Measurements from ENCODE around the gene MAML3. TPM values are rescaled to one million over a fixed set of nuclear protein-coding genes. Genes with fewer than 3 reads are reported as not detected.
A peak's percentile ranks its signal among the peaks of the same experiment; 100 is the strongest.

MAML3 gene
- total RNA-seq, 1 experiment from 2014 or later: 2.4 TPM

- peak; percentile 73 for DNase-seq (ENCODE audit: low read depth, low spot score)
- in situ Hi-C loops (cut with HindIII; ENCODE audit: low pct_unique_long_range_greater_than_20kb, low sequenced_read_pairs): no loop called here
Measured at GRCh38 chr4:140012688-140013486, 141.1 kb downstream of the MAML3 start.

GRCh38 chr4:140005699-140006098, 148.3 kb downstream of the MAML3 start:
- in situ Hi-C loops (cut with HindIII; ENCODE audit: low pct_unique_long_range_greater_than_20kb, low sequenced_read_pairs): no loop called here
- DNase-seq (ENCODE audit: low read depth, low spot score): no peak

- in situ Hi-C loops (cut with HindIII; ENCODE audit: low pct_unique_long_range_greater_than_20kb, low sequenced_read_pairs): no loop called here
- no peak for DNase-seq (ENCODE audit: low read depth, low spot score)
Measured at GRCh38 chr4:140004922-140005627, 148.9 kb downstream of the MAML3 start.

GRCh38 chr4:140004549-140004895, 149.5 kb downstream of the MAML3 start:
- in situ Hi-C loops (cut with HindIII; ENCODE audit: low pct_unique_long_range_greater_than_20kb, low sequenced_read_pairs): no loop called here
- no peak for DNase-seq (ENCODE audit: low read depth, low spot score)

GRCh38 chr4:140003876-140004548, 150.0 kb downstream of the MAML3 start:
- in situ Hi-C loops (cut with HindIII; ENCODE audit: low pct_unique_long_range_greater_than_20kb, low sequenced_read_pairs): no loop called here
- DNase-seq (ENCODE audit: low read depth, low spot score): no peak

GRCh38 chr4:140000232-140000631, 153.8 kb downstream of the MAML3 start:
- no peak for DNase-seq (ENCODE audit: low read depth, low spot score)
- in situ Hi-C loops (cut with HindIII; ENCODE audit: low pct_unique_long_range_greater_than_20kb, low sequenced_read_pairs): no loop called here

GRCh38 chr4:139988863-139989765, 164.9 kb downstream of the MAML3 start:
- in situ Hi-C loops (cut with HindIII; ENCODE audit: low pct_unique_long_range_greater_than_20kb, low sequenced_read_pairs): no loop called here
- peak; percentile 62 for DNase-seq (ENCODE audit: low read depth, low spot score)

- in situ Hi-C loops (cut with HindIII; ENCODE audit: low pct_unique_long_range_greater_than_20kb, low sequenced_read_pairs): no loop called here
- DNase-seq (ENCODE audit: low read depth, low spot score): no peak
Measured at GRCh38 chr4:139987502-139987850, 166.5 kb downstream of the MAML3 start.

GRCh38 chr4:139986689-139987501, 167.1 kb downstream of the MAML3 start:
- in situ Hi-C loops (cut with HindIII; ENCODE audit: low pct_unique_long_range_greater_than_20kb, low sequenced_read_pairs): no loop called here
- DNase-seq (ENCODE audit: low read depth, low spot score): peak; percentile 82

GRCh38 chr4:139986106-139986505, 167.9 kb downstream of the MAML3 start:
- DNase-seq (ENCODE audit: low read depth, low spot score): no peak
- in situ Hi-C loops (cut with HindIII; ENCODE audit: low pct_unique_long_range_greater_than_20kb, low sequenced_read_pairs): no loop called here

- in situ Hi-C loops (cut with HindIII; ENCODE audit: low pct_unique_long_range_greater_than_20kb, low sequenced_read_pairs): no loop called here
- DNase-seq (ENCODE audit: low read depth, low spot score): no peak
Measured at GRCh38 chr4:139985401-139985800, 168.6 kb downstream of the MAML3 start.

GRCh38 chr4:139984471-139984870, 169.5 kb downstream of the MAML3 start:
- in situ Hi-C loops (cut with HindIII; ENCODE audit: low pct_unique_long_range_greater_than_20kb, low sequenced_read_pairs): no loop called here
- no peak for DNase-seq (ENCODE audit: low read depth, low spot score)

- in situ Hi-C loops (cut with HindIII; ENCODE audit: low pct_unique_long_range_greater_than_20kb, low sequenced_read_pairs): no loop called here
- DNase-seq (ENCODE audit: low read depth, low spot score): no peak
Measured at GRCh38 chr4:139978692-139979091, 175.3 kb downstream of the MAML3 start.

GRCh38 chr4:139977838-139978609, 176.0 kb downstream of the MAML3 start:
- DNase-seq (ENCODE audit: low read depth, low spot score): peak; percentile 27
- in situ Hi-C loops (cut with HindIII; ENCODE audit: low pct_unique_long_range_greater_than_20kb, low sequenced_read_pairs): no loop called here

GRCh38 chr4:139975830-139976272, 178.1 kb downstream of the MAML3 start:
- in situ Hi-C loops (cut with HindIII; ENCODE audit: low pct_unique_long_range_greater_than_20kb, low sequenced_read_pairs): no loop called here

GRCh38 chr4:139973616-139974015, 180.4 kb downstream of the MAML3 start:
- DNase-seq (ENCODE audit: low read depth, low spot score): no peak
- in situ Hi-C loops (cut with HindIII; ENCODE audit: low pct_unique_long_range_greater_than_20kb, low sequenced_read_pairs): no loop called here

More at GRCh38 chr4:139975830-139976272, 178.1 kb downstream of the MAML3 start:
- DNase-seq (ENCODE audit: low read depth, low spot score): no peak
